ENCODE data around the gene HIVEP1.
"Not testable (repeated sequence)": the region's sequence is repeated elsewhere in the genome, so short reads cannot be mapped to it uniquely, and the experiment has no call there.

The HIVEP1 gene

DNA sequence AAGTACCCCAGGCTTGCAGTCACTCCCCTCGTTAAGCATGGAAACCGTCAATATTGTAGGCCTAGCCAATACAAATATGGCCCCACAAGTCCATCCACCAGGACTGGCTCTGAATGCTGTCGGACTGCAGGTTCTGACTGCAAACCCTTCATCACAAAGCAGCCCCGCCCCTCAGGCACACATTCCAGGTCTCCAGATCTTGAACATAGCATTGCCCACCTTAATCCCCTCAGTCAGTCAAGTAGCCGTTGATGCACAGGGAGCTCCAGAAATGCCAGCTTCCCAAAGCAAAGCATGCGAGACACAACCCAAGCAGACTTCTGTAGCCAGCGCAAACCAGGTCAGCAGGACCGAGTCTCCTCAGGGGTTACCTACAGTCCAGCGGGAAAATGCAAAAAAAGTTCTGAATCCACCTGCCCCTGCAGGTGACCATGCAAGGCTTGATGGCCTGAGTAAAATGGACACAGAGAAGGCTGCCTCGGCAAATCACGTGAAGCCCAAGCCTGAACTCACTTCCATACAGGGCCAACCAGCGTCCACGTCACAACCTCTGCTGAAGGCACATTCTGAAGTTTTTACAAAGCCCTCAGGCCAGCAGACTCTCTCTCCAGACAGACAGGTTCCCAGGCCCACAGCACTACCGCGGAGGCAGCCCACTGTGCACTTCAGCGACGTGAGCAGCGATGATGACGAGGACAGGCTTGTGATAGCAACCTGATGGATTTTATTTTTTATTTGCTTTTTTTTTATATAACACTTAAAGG is 151.8 kb downstream of the HIVEP1 start:
- DNase-seq, result no peak

DNA sequence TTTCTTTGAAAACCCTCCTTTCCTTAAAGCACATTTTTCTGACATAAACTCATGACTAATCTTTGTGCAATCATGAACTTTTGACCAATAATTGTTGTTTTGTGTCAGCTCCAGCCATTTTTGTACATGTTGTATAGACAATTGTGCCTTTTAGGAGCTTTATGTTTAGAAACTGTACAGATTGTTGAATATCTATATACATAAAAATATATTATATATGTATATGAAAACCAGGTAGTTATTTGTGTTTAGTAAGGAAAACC is 152.3 kb downstream of the HIVEP1 start:
- no peak for DNase-seq

DNA sequence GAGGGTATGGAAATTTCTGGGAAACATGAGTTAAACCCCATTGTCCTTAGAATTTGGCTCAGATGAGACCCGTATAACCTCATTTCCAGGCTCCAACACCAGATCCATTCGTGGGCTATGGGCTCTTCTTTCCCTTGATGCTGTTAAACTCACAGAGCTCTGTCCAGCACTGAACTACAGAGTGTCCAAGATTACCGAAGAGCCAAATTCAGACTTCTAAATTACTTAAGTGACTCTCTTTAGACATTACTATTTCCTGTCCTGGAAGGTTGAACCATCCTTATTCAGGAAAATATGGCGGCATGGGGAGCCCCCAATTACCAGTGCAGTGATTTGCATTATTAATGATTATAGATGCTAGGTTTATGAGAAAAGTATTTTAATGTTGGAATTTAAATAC is 153.2 kb downstream of the HIVEP1 start:
- DNase-seq, result no peak

DNA sequence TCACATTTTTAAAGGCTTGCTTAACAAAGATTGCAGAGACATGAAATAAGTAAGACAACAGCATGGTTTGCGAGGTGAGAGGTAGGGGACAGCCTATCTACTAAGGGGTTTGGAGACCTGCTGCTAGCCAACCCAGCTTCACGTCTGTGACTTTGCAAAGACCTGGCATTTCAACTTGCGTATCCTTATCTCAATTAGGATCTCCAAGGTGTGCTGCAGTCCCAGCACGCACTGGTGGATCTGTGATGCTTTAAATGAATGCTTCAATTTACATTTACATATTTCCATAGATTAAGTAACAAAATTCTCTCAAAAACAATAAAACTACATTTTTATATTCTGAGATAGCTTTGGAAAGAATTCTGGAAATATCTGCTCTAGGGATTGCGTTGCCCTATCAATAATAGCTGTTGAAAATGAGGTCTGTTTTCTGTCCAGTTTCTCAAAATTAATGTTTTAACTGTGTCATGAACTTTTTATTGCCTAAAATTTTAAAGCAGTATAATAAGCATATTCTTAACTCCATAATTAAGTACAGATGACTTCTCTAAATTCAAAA is 153.7 kb downstream of the HIVEP1 start:
- DNase-seq, result no peak

DNA sequence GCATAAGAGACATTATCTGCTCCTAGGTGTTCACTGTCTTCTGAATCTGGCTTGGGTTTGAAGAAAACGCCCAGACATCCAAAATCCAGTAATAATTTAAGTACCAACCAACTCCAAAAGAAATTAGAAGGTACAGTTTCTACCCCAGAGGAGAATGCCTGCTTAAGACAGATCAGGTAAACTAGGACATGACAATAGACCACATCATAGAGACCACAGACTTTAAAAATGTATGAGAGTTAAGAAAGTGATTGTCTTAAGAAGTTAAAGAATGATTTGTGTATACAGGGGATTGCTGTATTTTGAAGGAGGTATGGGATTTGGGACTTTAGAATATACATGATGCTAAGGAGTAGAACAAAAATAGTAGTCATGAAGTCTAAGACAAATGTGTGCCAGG is 157.3 kb downstream of the HIVEP1 start:
- DNase-seq, result no peak

DNA sequence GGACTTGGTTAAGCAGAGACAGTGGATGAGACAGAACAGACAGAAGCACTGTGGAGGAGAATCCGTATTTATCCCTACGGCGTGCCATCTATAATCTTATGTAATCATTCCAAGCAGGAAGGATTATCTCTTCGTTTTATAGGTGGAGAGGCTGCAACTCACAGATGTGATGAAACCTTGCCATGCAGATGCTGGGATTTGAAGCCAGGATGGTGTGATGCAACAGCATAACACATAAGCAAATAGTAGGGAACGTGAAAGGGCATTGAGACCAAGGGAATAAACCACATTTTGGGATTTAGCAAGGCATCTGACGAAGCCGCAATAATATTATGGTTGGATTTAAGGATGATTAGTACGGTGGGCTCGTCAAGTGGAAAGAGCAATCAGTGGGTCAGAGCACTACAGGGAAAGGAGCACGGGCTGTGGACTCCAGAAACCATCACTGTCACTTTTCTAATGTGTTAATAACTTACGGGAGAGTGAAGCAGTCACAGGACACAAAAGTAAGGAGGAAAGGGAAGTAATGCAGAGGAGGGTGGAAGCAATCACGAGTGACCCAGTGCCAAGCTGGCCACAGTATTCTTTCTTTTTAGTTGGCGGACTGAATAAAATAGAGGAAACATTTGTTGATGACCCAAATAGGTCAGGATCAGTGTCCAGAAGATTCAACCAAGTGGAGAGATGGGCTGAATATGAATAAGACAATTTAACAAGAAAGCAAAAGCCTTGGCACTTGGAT is 158.4 kb downstream of the HIVEP1 start:
- DNase-seq, result no peak

DNA sequence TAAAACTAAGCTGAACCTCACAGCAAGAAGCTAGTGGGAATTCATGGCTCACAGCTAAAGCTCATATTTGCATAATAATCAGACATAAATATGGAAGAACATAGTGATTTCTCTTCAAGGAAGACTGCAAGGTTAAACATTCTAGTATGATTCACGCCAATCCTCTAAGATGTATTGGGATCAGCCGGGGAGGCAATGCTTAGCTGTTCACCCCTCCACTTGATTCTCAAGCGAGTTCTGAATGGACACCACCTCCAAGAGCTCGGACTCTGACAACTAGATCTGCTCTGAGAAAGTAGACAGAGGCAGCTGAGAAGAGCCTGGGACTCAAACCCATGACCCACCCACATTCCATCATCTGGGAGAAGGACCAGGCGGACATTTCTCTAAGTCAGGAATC is 159.6 kb downstream of the HIVEP1 start:
- no peak for DNase-seq

DNA sequence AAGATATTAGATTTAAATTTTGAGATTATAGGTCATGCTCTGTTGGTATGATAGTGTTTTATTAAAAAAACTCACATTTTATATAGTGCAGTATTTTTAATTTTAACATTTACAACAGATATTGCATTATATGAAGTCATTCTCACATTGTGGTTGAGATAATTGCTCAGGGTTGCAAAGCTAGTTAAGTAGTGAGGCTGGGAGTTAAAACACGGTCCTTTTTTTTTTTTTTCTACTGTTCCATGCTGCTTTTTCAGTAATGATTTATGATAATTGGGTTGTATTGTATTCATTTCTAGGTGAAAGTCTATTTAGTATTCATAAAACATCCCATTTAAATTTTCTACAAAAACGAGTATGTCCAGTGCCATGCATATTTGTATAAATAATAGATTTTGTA is 160.5 kb downstream of the HIVEP1 start:
- no peak for DNase-seq

DNA sequence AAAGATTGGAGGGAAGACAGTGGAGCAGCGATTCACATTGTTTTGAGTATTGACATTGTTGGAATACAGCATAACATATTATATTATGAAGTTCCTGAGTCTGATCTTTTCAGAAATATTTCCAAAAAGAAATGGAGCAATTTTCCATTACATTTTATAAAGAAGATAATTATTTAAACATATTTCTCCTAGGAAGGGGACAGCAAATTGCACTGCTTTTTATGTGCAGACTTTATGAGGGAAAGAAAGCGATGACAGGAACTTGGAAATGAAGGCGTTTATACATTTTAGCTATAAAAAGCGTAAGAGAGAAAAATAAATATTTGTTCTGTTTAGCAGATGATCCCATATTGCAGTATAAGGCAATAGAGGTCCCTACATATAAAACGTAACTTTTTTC is 161.1 kb downstream of the HIVEP1 start:
- DNase-seq, result no peak

DNA sequence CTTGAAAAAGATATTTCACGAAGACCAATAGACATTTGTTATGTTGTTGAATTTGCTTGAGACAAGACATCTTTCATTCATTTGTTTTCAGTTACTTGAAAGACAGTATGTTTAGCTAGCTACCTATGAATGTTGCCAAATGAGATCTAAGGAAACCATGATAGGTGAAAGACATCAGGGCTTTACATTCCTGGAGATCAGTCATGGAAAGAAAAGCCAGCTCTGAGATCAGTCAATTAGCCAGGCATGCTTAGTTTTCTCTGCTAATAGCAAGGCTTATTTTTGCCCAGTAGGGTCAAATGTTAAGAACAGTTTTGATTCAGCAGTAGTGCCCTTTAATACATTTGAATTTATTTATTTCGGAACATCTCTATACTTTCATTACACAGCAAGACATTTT is 161.5 kb downstream of the HIVEP1 start:
- DNase-seq, result no peak

DNA sequence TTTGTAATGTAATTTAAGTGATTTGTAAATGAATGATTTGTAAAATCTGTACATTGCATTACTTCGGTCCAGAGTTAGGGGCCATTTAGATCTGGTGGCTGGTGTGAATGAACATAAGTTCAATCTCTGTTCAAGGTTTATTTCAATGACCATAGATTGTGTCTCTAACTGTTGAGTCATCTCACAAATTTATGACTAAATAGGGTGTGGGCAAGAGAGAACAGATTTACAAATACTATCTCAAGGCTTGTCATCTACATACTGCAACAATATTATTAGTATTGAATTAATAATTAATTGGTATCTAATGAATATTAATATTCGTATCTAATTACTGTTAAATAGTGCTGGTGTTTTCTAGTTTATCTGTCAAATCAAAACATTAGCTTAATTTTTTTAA is 162.8 kb downstream of the HIVEP1 start:
- DNase-seq, result no peak

DNA sequence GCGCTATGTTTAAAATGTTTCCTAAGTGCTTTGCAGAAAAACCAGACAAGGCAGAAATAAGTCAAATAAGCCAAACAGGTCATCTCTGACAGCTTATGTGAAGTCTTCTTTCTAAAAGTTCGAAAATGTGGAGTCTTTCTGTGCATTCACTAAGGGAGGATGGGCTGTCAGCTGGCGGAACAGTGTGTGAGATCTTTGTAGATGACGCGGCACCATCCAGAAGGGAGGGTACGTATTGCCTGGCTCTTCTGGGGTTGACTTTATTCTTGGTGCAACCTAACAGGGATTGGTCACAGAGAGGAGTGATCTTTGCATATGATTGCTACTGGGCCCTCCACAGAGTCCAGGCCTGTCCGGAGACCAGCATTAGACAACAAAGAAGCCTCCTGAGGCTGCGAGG is 163.5 kb downstream of the HIVEP1 start:
- DNase-seq, result no peak

DNA sequence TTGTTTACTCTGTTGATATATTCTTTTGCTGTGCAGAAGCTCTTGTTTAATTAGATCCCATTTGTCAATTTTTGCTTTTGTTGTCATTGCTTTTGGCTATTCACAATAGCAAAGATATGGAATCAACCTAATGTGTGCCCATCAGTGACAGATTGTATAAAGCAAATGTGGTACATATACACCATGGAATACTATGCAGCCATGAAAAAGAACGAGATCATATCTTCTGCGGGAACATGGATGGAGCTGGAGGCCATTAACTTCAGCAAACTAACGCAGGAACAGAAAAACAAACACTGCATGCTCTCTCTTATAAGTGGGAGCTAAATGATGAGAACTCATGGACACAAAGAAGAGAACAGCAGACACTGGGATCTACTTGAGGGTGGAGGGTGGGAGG is 164.7 kb downstream of the HIVEP1 start:
- DNase-seq, result not testable (repeated sequence)

DNA sequence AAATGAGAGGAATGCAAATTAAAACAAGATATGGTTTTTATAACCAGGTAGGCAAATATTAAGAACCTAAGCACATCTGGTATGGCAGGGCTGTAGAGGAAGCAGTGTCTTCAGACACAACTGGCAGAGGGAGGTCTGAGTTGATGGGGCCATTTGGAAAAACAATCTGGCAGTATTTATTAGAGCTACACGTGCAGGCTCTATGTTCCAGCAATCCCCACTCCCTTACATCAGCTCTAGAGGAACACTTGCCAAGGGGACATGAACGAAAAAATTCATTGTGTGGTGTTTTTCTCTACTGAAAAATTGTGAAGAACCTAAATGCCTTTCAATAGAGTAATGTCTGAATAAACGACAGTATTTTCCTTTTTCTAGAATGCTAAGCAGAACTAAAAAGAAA is 166.4 kb downstream of the HIVEP1 start:
- no peak for DNase-seq

DNA sequence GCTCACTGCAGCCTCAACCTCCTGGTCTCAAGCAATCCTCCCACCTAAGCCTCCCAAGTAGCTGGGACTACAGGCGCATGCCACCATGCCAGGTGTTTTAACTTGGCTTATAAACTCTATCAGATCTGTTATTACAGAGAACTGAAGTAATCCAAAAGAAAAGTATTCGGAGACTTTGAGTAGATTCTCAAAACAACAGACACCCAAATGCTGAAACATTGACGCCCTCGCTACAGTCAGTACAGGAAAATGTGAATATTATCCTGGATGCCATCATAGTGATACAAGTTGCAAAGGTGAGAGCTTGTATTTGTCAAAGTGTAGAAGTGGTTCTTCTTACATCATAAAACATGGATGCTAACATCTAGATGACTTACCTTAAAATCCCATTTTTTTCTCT is 169.4 kb downstream of the HIVEP1 start:
- no peak for DNase-seq

DNA sequence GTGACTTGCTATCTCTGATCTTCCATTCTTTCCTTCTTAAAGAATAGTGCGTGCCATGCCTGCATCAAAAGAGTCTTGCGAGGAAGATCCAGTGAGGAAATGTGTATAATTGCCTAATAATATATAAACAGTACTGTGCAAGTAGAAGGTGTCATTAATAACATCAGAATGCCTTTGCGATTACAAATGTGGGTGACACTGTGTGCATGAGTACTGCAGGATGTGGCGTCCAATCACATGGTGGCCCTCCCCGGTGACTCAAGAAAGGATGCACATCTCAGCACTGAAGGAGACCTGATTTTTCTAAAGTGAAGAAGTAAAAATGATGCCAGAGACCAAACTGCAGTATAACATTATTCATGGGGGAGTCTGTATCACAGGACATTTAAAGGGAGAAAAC is 170.6 kb downstream of the HIVEP1 start:
- DNase-seq, result no peak

DNA sequence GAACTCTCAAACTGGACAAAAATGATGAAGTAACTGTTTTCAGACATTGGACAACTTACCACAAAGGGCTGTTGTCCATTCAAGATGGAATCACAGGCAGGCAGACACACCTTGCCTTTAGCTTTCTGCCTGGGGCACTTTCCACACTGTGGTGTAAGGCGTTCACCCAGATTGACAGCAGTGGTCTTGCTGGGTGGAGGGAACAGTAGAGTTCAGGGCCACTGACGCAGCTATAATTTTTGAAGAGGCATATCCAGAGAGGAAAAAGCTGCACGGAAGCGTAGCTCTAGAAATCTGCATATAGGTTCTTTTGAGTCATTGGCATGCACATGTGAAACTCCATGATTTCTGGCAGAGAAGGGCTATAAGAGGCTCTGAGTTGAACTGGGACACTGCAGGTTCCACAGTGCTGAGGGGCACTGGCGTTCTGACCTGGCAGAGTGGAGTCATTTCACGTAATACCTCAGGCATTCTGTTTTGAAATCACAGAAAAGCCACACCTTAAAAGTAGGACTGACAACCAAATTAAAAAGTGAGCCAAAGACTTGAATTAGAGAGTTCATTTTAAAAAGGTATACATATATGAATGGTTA is 173.1 kb downstream of the HIVEP1 start:
- no peak for DNase-seq

DNA sequence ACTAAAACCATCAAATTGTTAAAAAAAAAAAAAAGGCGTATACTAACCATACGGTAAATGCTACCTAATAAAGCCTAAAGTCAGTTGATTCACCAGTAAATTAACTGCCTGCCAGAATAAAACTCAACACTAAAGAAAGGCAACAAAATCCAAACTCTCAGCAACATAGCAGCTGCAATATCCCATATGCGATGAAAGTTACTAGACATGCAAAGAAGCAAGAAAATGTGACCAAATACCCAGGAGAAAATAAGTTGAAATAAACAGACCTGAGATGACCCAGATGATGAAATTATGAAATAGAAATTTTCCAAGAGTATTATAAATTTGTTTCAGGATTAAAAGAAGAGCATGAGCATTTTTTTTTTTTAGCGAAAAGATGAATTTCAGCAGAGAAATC is 174.4 kb downstream of the HIVEP1 start:
- DNase-seq, result no peak

DNA sequence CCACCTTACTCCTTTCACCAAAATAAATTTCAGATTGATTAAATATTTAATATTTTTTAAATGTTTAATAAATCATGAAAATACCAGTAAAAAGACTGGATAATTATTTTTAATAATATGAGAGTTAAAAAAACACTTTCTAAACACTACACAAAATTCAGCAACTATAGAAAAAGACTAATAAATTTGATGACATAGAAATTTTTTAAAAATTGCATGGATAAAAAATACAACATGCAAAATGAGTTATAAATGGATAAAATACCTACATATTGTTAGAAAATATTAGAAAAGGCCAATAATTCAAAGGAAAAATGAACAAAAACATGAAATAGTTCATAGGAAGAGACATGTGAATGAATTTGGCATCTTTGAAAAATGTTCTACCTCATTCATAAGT is 177.0 kb downstream of the HIVEP1 start:
- no peak for DNase-seq

DNA sequence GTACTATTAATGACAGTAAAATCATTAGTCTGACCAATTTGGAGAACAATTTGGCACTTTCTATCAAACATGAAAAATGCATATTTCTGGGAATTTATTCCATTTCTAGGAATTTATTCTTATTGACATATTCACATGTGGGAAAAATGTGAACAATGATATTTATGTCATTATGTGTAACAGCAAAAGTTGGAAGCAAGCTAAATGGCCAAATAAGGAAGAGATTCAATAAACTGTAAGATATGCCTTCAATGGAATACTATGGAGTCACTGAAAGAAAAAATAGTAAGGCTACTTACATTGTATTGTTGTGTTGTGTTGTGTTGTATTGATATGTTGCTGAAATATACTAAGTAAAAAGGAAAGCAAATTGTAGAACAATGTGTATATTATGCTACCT is 177.5 kb downstream of the HIVEP1 start:
- DNase-seq, result no peak

DNA sequence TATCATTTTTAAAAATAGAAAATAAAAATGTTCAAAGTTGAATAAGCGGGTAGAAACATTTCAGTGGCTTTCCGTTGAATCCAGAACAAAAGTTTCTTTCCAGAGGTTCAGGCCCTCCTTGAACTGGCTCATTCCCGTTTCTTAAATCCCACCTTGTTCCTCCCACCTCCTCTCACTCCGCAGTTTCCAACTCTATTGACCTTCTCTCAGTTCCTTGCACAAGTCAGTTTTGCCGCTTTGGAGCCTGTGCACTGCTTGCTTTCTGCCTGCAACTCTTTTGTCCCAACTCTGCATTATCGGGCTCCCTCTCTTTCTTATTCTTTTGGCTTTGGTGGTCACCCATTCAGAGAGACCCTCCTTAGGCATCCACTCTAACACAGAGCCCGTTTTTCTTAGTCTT is 178.1 kb downstream of the HIVEP1 start:
- no peak for DNase-seq

DNA sequence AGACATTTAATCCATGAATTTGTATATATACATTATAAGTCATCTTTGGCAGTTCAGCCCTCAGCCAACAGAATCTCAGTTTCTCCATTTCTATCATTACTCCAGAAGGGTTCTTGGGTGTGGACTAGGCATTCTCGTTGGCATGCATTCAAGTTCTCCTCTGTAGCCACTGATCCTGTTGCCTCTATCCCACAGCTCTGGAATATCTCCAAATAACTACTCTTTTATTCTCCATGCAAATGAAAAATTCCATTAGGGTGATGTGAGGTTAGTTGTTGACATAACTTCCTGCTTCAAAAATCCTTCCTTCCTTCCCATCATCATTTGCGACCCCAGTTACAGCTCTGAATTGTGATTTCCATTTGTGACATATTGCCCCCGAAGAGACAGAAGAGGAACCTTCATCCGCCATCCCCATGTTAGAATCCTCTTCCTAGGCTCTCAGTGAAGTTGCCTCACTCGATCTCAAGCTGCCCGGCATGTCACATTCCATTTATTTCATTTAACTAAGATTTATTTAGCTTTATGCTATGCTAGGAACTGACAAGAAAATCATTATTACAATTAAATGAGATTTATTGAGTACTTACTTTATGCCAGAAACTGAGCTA is 184.3 kb downstream of the HIVEP1 start:
- DNase-seq, result no peak

DNA sequence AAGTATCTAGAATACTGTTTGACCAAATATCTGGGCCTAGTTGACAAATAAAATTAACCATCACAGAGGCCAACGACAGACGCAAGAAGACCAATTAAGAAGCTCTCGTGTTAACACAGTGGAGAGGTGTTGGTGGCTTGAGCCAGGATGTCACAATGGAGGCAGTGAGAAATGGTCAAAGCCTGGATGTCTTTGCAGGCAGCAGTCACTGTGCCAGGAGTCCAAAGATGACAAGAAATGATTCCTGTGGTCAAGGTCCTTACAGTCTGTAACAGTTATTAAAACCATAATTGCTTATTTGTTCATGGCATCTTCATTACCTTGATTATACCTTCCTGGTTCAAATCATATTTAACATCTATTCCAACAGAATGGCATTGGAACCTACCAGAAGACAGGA is 186.7 kb downstream of the HIVEP1 start:
- DNase-seq, result no peak

DNA sequence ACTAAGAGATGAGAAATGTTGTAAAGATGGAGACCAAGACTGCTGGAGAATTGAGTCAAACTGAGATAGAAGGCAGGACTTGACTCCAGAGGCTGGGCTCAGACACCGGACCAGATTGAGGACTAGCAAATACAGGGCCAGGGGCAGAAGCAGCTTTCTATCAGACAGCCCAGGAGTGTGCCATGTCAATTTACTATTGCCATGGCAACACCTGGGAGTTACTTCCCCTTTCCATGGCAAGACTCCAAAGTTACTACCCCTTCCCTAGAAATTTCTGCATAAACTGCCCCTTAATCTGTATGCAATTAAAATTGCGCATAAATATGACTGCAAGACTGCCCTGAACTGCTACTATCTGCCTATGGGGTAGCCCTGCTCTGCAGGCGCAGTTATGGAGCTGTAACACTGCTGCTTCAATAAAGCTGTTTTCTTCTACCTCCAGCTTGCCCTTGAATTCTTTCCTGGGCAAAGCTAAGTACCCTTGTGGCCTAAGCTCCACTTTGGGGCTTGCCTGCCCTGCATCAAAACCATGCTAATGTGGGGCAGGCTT is 188.0 kb downstream of the HIVEP1 start:
- no peak for DNase-seq

Data from DMS153 (cell line).